8988T (cell line): Measurements from ENCODE around the gene HAND1.
"Not testable (repeated sequence)": the region's sequence is repeated elsewhere in the genome, so short reads cannot be mapped to it uniquely, and the experiment has no call there.

ENCODE experiments used
- DNase-seq: peaks from one replicate; pipeline ENCODE4 v3.0.0; 2011

Gene HAND1

GRCh38 chr5:154478224-154478565 is at the start of gene HAND1:
TSS of gene HAND1 (minus strand) at chr5:154478227. CDS start at chr5:154478008, 219 bp downstream.
- peak; percentile 88 for DNase-seq

GRCh38 chr5:154526231-154527226 is 48.5 kb upstream of the HAND1 start:
- DNase-seq = no peak

GRCh38 chr5:154524859-154525258 is 46.8 kb upstream of the HAND1 start:
- no peak for DNase-seq

DNA sequence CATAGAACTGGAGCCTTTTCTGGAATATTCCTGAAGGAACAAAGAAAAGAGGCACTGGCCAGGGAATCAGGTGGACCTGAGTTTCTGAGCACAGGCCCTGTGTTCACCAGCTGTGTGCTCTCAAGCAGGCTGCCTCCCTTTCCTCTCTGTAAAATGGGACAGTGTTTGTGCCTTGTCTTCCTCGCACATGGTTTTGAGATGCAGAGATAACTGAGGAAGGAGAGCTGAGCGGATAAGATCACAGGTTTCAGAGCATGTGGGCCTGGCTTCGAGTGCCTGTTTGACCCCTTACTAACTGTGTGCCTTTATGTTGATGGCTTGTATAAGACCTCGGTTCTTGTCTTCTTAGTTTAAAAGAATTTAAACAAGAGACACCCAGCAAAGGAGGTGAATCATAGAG is 46.2 kb upstream of the HAND1 start:
- DNase-seq = no peak

DNA sequence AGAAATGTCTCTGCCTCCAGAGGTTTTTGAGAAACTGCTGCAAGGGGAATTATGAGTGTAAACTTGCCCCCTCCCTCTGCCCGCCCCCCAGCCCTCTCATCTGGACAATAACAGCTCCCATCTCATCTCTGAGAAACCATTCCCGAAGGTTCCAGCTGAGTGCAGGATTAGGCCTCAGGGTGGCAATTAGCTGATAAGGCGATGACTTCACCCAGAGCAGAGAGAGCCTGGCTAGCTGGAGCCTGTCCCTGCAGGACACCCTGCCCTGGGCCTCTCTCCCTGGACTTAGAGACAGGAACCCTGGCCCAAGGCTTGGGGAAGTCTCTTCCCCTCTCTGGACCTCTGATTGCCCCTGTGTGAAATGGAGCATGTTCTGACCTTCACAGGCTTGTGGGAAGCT is 45.7 kb upstream of the HAND1 start:
- no peak for DNase-seq

- DNase-seq = no peak
Measured at GRCh38 chr5:154523104-154523503, 45.1 kb upstream of the HAND1 start.

GRCh38 chr5:154522284-154522683 is 44.3 kb upstream of the HAND1 start:
- DNase-seq = no peak

DNA sequence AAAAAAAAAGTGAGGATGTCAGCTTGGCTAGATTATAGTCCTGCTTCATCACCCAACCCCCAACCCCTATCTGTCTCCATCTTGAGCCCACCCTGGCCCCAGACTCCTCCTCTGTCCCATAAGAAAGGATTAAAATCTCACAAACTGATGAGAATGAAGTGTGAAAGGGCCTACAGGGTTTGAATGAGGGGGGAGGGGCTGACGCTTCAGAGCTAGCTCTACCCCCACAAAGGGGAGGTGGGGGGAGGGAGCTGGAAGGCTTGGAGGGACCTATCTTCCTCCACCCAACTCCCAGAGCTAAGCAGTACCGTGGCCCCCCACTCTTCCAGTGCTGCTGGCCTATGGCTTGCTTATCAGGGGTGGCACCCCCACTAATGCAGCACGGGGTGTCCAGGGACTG is 43.7 kb upstream of the HAND1 start:
- DNase-seq = no peak

DNA sequence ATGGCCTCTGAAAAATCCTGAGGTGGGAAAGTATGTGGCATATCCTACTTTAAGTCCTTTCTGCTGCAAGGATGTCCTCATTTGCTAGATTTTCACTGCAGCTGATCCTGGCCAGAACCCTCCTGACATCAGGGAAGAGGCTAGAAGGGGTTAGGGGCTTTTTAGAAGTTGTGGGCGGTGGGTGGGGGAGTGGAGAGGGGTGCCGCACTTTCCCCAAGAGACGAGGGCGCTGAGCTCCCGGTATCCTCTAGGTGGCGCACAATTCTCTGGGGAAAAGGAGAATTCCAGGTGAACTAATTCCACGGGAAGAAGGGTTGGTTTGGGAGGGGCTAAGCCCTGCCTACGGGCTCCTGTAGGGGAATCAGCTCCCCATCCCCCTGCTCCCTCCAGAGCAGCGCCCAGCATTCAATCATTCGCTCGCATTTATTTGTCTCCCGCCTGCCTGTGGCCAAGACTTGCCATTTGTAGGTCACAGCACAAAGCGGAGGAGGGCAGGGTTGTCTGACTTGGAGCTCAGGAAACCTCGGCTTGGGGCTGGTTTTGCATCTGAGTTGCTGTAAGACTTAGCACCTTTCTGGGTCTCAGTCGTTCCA is 42.9 kb upstream of the HAND1 start:
- DNase-seq = peak; percentile 65

GRCh38 chr5:154519359-154519758 is 41.3 kb upstream of the HAND1 start:
- DNase-seq = no peak

GRCh38 chr5:154518438-154518867 is 40.4 kb upstream of the HAND1 start:
- DNase-seq = no peak

DNA sequence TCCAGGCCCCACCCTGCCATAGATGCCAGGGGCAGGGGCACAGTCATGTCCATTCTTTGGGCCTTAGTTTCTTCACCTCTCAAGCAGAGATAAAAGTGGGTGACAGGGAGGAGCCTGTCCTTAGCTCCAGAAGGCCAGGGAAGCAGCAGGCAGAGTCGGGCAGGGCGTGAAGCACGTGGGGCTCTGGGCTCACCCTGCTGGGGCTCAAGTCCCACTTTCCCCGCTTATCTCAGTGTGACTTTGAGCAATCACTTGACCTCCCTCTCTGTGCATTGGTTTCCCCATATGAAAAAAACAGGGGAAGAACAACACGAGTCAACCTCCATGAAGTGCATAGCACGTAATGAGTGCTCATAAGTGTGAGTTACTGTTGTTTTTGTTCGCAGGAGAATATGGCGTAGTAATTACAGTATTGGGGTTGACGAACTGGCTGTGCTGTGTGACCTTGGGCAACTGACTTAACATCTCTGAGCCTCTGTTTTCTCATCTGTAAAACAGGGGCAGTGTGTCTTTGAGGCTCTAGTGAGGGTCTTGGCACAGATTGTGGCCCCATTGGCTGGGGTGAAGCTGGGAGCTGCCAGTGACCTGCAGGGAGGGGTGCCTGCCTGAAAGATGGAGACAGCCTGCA is 39.9 kb upstream of the HAND1 start:
- DNase-seq = no peak

GRCh38 chr5:154517181-154517580 is 39.2 kb upstream of the HAND1 start:
- no peak for DNase-seq

DNA sequence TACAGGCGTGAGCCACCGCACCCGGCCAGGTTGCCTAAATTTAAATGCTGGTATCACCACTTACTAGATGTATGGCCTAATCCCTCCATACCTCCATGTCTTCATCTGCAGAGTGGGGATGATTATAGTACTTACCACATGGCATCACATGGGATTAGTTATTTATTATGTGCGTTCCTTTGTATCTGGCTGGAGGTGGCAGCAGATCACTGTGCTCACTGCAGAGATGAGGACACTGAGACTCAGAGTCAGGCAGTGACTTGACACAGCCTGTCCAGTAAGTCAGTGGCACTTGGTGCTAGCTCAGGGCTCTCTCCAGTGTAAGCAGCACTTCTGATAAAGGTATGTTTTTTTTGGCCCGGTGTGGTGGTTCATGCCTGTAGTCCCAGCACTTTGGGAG is 38.4 kb upstream of the HAND1 start:
- DNase-seq = no peak

DNA sequence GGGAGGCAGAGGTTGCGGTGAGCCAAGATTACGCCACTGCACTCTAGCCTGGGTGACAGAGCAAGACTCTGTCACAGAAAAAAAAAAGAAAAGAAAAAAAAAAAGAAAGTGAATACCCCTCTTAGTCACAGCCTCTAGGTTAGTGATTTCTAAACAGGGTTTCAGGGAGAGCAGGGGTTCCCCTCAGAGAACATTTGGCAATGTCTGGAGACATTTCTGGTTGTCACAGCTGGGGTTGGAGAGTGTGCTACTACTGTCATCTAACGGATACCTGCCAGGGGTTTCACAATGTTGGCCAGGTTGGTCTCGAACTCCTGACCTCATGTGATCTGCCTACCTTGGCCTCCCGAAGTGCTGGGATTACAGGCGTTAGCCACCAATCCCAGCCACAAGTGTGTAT is 37.5 kb upstream of the HAND1 start:
- DNase-seq = not testable (repeated sequence)

DNA sequence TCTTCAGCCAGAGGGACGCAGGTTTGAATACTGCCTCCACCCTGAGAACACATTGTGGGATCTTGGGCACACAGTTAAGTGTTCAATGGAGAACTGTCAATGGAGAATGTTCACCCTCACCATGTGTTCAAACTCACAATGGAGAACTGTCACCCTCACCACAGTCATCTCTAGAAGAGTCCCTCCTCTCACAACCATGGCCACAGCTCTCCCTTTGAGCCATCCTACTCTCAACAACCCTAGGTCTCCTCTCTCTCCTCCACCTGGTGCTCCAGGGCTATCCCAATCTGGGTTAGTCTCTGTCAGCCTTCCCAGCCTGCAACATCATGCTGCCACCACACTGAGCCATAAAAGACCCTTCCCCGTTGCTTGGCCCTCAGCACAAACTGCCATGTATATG is 36.3 kb upstream of the HAND1 start:
- no peak for DNase-seq

DNA sequence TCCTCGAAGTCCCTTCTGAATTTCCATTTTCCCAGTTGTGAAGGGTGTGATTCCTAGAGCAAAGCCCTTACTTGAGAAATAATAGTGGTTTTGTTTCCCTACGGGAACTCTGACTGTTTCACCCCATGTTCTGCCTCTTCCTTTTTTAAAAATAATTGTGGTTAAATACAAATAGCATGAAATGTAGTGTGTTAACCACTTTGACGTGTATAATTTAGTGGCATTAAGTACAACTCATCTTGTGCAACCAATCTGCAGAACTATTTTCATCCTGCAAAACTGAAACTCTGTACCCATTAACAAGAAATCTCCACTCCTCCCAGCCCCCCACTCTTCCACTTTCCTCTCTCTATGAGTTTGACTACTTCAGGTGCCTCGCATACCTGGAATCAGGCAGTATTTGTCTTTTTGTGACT is 35.6 kb upstream of the HAND1 start:
- DNase-seq = no peak

- DNase-seq = no peak
Measured at GRCh38 chr5:154511984-154512383, 34.0 kb upstream of the HAND1 start.

DNA sequence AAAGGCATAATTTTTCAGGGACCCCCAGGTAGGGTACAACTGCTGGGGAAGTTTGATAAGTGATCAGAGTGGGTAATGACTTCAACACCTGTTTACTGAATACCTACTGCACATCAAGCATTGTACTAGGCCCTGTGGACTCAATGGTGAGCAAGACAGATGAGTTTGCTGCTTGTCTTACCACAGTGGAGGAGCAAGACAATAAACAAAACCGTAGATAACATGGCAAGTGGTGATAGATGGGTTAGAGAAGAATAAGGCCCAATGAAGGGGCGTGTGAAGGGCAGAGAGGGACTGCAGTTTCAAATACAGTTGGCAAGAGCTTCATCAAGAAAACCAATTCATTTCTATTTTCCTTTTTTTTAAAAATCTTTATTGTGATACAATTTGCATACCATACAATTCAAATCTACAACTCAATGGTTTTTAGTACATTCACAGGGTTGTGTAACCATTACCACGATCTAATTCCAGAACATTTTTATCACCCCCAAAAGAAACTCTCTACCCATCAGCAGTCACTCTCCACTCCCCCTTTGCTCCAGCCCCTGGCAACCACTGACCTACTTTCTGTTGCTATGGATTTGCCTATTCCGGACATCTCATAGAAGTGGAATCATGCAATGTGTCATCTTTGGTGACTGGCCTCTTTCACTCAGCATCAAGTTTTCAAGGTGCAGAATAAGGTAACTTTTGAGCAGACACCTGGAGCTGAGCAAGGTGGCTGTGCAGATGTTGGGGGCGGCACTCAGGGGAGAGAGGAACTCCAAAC is 31.9 kb upstream of the HAND1 start:
- DNase-seq = no peak

GRCh38 chr5:154508114-154508513 is 30.1 kb upstream of the HAND1 start:
- no peak for DNase-seq

DNA sequence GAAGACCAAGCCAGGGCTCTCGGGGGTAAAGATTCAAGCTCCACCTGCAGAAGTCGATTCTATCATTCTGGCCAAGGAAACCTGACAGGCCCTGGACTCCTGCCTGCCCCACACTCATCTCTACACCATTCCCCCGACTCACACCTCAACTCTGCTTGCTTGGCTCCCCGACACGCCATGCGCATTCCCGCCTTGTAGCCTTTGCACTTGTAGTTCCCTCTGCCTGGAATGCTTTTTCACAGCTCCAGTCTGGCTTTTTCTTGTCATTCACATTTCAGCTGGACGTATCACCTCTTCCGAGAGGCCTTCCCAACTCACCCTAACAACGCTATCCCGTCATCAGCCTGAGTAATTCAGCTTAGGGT is 28.7 kb upstream of the HAND1 start:
- no peak for DNase-seq

GRCh38 chr5:154506049-154506715 is 28.2 kb upstream of the HAND1 start:
- DNase-seq = no peak

DNA sequence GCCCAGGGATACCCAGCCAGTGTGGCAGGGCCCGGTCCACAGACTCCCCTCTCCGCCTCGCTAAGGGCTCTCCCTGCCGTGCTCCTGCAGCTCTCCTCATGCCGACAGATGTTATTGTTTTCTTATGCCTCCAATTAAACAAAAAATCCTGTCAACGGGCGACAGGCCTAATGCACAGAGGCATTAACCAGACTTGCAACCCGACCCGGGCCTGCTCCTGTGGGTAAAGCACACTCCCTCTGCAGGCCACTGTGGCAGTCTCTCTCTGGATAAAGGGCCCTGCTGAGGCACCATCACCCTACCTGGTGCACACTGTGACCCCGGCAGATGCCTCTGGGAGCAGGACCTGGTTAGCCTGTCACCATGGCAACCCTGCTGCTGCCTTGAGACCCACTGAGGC is 27.5 kb upstream of the HAND1 start:
- no peak for DNase-seq
